ENCODE results near the gene ARHGEF10L.
"Not testable (repeated sequence)": the region's sequence is repeated elsewhere in the genome, so short reads cannot be mapped to it uniquely, and the experiment has no call there.

Gene ARHGEF10L

GRCh38 chr1:17736625-17737024, 197.1 kb downstream of the ARHGEF10L start:
- H3K4me3 Mint-ChIP-seq: no peak overlapping the region
- H3K27ac Mint-ChIP-seq: no peak overlapping the region
- intact Hi-C loops (cut with micrococcal nuclease): no loop called here
- H3K4me1 Mint-ChIP-seq (ENCODE audit: low read depth): no peaks in the 10 kb centered on the region
- H3K9me3 Mint-ChIP-seq: no peaks in the 10 kb centered on the region
- peaks cover 13% of the 10 kb centered on the region for H3K27me3 Mint-ChIP-seq
- H3K36me3 Mint-ChIP-seq (ENCODE audit: low read depth): no peaks in the 10 kb centered on the region

DNA sequence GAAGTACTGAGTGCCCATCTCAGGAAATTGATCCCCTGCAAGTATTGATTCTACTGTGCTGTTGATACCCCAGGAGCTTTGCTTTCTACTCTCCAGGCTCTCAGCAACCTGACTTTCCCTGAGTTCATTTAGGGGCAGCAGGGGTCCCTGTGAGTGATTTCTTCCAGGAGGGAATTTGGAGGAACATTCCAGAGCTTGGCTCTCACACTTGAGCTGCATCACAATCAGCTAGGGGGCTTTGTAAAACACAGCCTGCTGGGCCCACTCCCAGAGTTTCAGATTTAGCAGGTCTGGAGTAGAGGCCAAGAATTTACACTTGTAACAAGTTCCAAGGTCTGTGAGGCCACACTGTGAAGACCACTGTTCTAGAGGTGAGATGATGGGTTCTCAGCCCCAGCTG, 199.6 kb downstream of the ARHGEF10L start:
- Mint-ChIP-seq H3K4me1 (ENCODE audit: low read depth) (no peaks in the 10 kb centered on the region), H3K36me3 (ENCODE audit: low read depth) (no peaks in the 10 kb centered on the region), H3K27ac (no peak overlapping the region), H3K27me3 (peaks cover 23% of the 10 kb centered on the region), H3K4me3 (no peak overlapping the region), H3K9me3 (no peaks in the 10 kb centered on the region)
- intact Hi-C loops (cut with micrococcal nuclease): no loop called here

DNA sequence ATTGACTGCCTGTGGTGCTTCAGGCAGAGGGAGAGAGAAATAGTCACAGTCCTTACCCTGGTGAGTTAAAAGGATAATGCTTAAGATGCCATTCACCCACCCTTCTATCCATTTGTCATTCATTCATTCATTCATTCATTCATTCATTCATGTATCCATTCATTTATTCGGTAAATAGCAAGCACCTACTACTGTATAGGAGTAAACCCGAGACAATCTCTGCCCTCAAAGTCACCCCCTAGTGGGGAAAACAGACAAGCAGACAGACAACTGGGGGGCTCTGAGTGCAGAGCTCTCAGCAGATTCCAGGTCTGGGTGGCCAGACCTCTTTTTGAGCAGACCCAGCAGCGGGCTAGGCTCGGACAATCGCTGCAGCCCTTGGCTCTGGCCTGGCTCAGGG, 201.6 kb downstream of the ARHGEF10L start:
- H3K27me3 Mint-ChIP-seq: peaks cover 26% of the 10 kb centered on the region
- no peak overlapping the region for H3K4me3 Mint-ChIP-seq
- no peaks in the 10 kb centered on the region for H3K36me3 Mint-ChIP-seq (ENCODE audit: low read depth)
- no peaks in the 10 kb centered on the region for H3K9me3 Mint-ChIP-seq
- intact Hi-C loops (cut with micrococcal nuclease): no loop called here
- no peak overlapping the region for H3K27ac Mint-ChIP-seq
- H3K4me1 Mint-ChIP-seq (ENCODE audit: low read depth): no peaks in the 10 kb centered on the region

DNA sequence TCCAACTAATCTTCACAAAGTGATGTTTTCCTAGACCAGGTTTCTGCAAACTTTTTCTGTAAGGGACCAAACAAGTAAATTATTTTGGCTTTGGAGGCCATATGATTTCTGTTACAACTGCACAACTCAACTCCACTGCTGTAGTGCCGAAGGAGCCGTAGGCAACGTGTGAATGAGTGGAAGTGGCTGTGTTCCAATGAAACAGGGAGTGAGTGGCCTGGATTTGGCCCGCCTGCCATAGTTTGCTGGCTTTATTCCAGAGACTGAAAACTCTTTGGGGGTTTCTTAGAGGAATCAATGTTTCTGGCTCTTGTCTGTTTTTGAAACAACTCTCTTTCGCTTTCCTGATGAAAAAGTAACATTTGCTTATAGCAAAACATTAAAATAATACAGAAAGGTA, 203.1 kb downstream of the ARHGEF10L start:
- peaks cover 26% of the 10 kb centered on the region for H3K27me3 Mint-ChIP-seq
- H3K27ac Mint-ChIP-seq: no peak overlapping the region
- no peaks in the 10 kb centered on the region for H3K4me1 Mint-ChIP-seq (ENCODE audit: low read depth)
- no peaks in the 10 kb centered on the region for H3K36me3 Mint-ChIP-seq (ENCODE audit: low read depth)
- no peak overlapping the region for H3K4me3 Mint-ChIP-seq
- no peaks in the 10 kb centered on the region for H3K9me3 Mint-ChIP-seq
- intact Hi-C loops (cut with micrococcal nuclease): no loop called here

DNA sequence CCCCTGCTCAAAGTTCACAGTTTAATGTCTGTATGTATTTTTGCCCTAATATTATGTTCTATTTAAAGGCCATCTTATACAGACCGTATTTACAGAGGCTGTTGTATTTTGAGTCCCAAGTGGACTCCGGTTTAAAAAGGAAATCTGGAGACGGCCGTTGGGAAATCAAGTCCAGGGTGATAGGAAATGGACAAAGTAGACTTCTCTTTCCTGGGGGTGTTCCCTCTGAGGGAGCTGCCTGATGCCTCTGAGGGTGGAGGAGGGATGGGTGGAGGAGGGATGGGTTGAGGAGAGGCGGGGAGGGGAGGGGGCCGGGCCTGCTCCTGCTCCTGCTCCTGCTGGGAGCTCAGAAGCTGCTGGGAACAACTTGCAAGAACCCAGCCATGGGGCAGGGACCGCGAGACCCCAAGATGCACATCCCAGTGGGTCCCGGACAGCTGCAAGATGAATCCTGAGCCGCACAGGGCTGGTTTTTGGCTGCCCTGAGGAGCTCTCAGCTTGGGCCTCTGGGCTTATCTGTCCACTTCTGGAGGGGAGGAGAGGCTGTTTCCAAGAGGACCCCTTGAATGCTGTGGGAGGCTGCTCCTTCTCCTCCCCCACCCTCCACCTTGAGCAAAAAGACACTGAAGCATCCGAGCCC, 203.6 kb downstream of the ARHGEF10L start:
- no peaks in the 10 kb centered on the region for H3K36me3 Mint-ChIP-seq (ENCODE audit: low read depth)
- H3K4me3 Mint-ChIP-seq: no peak overlapping the region
- no peak overlapping the region for H3K27ac Mint-ChIP-seq
- peaks cover 26% of the 10 kb centered on the region for H3K27me3 Mint-ChIP-seq
- intact Hi-C loops (cut with micrococcal nuclease): no loop called here
- no peaks in the 10 kb centered on the region for H3K9me3 Mint-ChIP-seq
- no peaks in the 10 kb centered on the region for H3K4me1 Mint-ChIP-seq (ENCODE audit: low read depth)

- intact Hi-C loops (cut with micrococcal nuclease): no loop called here
- no peak overlapping the region for H3K4me3 Mint-ChIP-seq
- H3K4me1 Mint-ChIP-seq (ENCODE audit: low read depth): no peaks in the 10 kb centered on the region
- no peaks in the 10 kb centered on the region for H3K9me3 Mint-ChIP-seq
- H3K36me3 Mint-ChIP-seq (ENCODE audit: low read depth): no peaks in the 10 kb centered on the region
- no peak overlapping the region for H3K27ac Mint-ChIP-seq
- peaks cover 26% of the 10 kb centered on the region for H3K27me3 Mint-ChIP-seq
These were observed 204.4 kb downstream of the ARHGEF10L start for GRCh38 chr1:17743925-17744324.

DNA sequence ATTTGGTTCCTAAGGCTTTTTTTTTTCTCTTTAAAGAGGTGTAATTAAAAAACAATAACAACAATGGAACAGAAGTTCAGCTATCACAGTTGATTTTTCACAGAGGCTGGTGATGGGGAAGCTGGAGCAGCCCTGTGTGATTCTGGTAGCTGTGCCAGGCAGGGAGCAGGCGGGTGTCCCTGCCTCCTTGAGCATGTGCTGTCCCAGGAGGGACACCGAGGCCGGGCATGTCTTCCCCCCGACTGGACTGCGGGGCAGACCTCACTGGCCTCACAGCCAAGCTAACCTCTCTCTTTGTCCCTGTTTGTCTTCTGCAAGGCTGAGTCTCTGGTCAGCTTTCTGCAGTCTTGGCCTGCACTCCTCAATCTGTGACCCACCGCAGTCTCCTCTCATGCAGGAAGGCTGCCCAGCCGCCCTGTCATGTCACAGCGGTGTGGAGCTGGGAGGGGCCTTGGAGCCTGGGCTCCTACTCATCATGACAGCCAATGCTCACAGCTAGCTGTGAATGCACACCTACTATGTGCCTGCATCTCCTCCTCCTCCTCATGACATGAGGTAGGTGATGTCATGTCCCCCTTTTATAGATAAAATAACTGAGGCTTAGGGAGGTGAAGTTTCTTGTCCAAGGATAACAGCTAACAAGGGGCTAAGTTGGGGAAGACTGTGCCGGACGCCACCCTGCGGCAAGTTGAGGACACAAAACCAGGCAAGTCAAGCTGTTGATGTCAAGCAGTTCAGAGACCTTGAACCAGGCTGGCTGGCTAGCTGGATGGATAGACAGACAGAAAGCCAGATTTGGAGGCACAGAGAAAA, 205.4 kb downstream of the ARHGEF10L start:
- Mint-ChIP-seq H3K27me3 (peaks cover 25% of the 10 kb centered on the region), H3K4me3 (no peak overlapping the region), H3K27ac (no peak overlapping the region), H3K36me3 (ENCODE audit: low read depth) (no peaks in the 10 kb centered on the region), H3K4me1 (ENCODE audit: low read depth) (no peaks in the 10 kb centered on the region), H3K9me3 (no peaks in the 10 kb centered on the region)
- intact Hi-C loops (cut with micrococcal nuclease): no loop called here

- Mint-ChIP-seq H3K4me1 (ENCODE audit: low read depth) (no peaks in the 10 kb centered on the region), H3K27ac (no peak overlapping the region), H3K27me3 (peaks cover 23% of the 10 kb centered on the region), H3K9me3 (no peaks in the 10 kb centered on the region), H3K4me3 (no peak overlapping the region), H3K36me3 (ENCODE audit: low read depth) (no peaks in the 10 kb centered on the region)
- intact Hi-C loops (cut with micrococcal nuclease): no loop called here
These were observed 206.0 kb downstream of the ARHGEF10L start for GRCh38 chr1:17745479-17745955.

GRCh38 chr1:17746281-17746680, 206.8 kb downstream of the ARHGEF10L start:
- H3K9me3 Mint-ChIP-seq; intact Hi-C loops (cut with micrococcal nuclease); H3K4me1 Mint-ChIP-seq (ENCODE audit: low read depth); H3K27ac Mint-ChIP-seq; H3K4me3 Mint-ChIP-seq; H3K36me3 Mint-ChIP-seq (ENCODE audit: low read depth): not testable (repeated sequence)
- H3K27me3 Mint-ChIP-seq: peaks cover 20% of the 10 kb centered on the region

DNA sequence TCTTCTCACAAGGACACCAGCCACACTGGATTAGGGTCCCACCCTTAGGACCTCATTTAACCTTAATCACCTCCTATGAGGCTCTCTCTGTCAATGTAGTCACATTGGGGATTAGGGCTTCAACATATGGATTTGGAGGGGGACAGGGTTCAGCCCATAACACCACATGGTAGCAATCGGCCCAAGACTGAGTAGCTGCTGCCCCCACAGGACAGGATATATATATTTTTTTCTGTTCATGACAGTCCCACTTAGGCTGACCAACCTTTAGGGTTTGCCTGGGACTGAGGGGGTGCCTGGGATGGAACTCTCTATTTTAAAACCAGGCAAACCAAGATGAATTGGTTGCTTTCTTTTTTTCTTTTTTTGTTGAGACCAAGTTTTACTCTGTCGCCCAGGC, 207.4 kb downstream of the ARHGEF10L start:
- no peaks in the 10 kb centered on the region for H3K4me1 Mint-ChIP-seq (ENCODE audit: low read depth)
- no peak overlapping the region for H3K27ac Mint-ChIP-seq
- H3K27me3 Mint-ChIP-seq: peaks cover 17% of the 10 kb centered on the region
- intact Hi-C loops (cut with micrococcal nuclease): no loop called here
- no peaks in the 10 kb centered on the region for H3K9me3 Mint-ChIP-seq
- H3K36me3 Mint-ChIP-seq (ENCODE audit: low read depth): no peaks in the 10 kb centered on the region
- H3K4me3 Mint-ChIP-seq: no peak overlapping the region
